OCI-LY1 (cell line): ENCODE data around the gene CAMK1G.

Experiments used
- H2AFZ ChIP-seq: fragments of 200-600 bp; sonication (generic), shearing (Covaris generic); 2 replicates; pipeline ENCODE4 v1.6.0; 2014; ENCODE audit warnings: antibody characterized with exemption, mild to moderate bottlenecking, low read length
- H3F3A ChIP-seq: fragments of 200-600 bp; sonication (generic), shearing (Covaris generic); 2 replicates; pipeline ENCODE4 v1.6.0; 2014; ENCODE audit warnings: mild to moderate bottlenecking, antibody characterized with exemption, low read length, moderate library complexity; ENCODE audit not compliant: insufficient read depth
- H3K27ac ChIP-seq: fragments of 200-600 bp; sonication (generic); 2 replicates; pipeline ENCODE4 v1.5.1; 2014; ENCODE audit warnings: low read length, mixed run types, mild to moderate bottlenecking, low read depth; ENCODE audit not compliant: poor library complexity, severe bottlenecking
- H3K27me3 ChIP-seq: fragments of 200-600 bp; sonication (generic); 2 replicates; pipeline ENCODE4 v1.6.0; 2014; ENCODE audit warnings: antibody characterized with exemption, mild to moderate bottlenecking, low read length, moderate library complexity; ENCODE audit not compliant: insufficient read depth
- H3K36me3 ChIP-seq: fragments of 200-600 bp; sonication (generic); 2 replicates; pipeline ENCODE4 v1.6.1; 2014; ENCODE audit warnings: mild to moderate bottlenecking, antibody characterized with exemption, low read length, moderate library complexity, mixed read lengths; ENCODE audit not compliant: insufficient read depth
- H3K4me1 ChIP-seq: fragments of 200-600 bp; sonication (generic); 2 replicates; pipeline ENCODE4 v1.5.1; 2014; ENCODE audit warnings: mild to moderate bottlenecking, low read length, moderate library complexity; ENCODE audit not compliant: insufficient read depth, severe bottlenecking
- H3K4me2 ChIP-seq: fragments of 200-600 bp; sonication (generic), shearing (Covaris generic); 2 replicates; pipeline ENCODE4 v1.6.1; 2014; ENCODE audit warnings: low read length
- H3K4me3 ChIP-seq: fragments of 200-600 bp; sonication (generic); 2 replicates; pipeline ENCODE4 v1.5.1; 2014; ENCODE audit warnings: low read length, low read depth, mild to moderate bottlenecking, mixed read lengths; ENCODE audit not compliant: poor library complexity, severe bottlenecking
- H3K79me2 ChIP-seq: fragments of 200-600 bp; shearing (Covaris generic); 2 replicates; pipeline ENCODE4 v1.6.1; 2016; ENCODE audit warnings: mixed run types, low read length, mixed read lengths; ENCODE audit not compliant: insufficient read depth
- H3K9ac ChIP-seq: fragments of 200-600 bp; sonication (generic), shearing (Covaris generic); 2 replicates; pipeline ENCODE4 v1.6.1; 2014; ENCODE audit warnings: mild to moderate bottlenecking, low read length, mixed read lengths
- H3K9me2 ChIP-seq: fragments of 200-600 bp; sonication (generic), shearing (Covaris generic); 2 replicates; pipeline ENCODE4 v1.6.1; 2014; ENCODE audit warnings: low read depth, mild to moderate bottlenecking, low read length, mixed read lengths
- H3K9me3 ChIP-seq: fragments of 200-600 bp; shearing (Covaris generic); 2 replicates; pipeline ENCODE4 v1.6.1; 2014; ENCODE audit warnings: low read length, mixed read lengths
- H4K20me1 ChIP-seq: fragments of 200-600 bp; sonication (generic), shearing (Covaris generic); 2 replicates; pipeline ENCODE4 v1.6.0; 2016; ENCODE audit warnings: mild to moderate bottlenecking, low read length; ENCODE audit not compliant: insufficient read depth
- EZH2 ChIP-seq: fragments of 200-600 bp; sonication (generic), shearing (Covaris generic); IDR thresholded peaks from 2 replicates; pipeline ENCODE4 v1.8.0; 2017; ENCODE audit warnings: borderline replicate concordance, mixed run types, mild to moderate bottlenecking, antibody characterized with exemption, low read length, moderate library complexity, mixed read lengths
- TF ChIP-seq, protein P1 (sequence below): fragments of 200-600 bp; sonication (generic), shearing (Covaris generic); IDR thresholded peaks from 2 replicates; pipeline ENCODE4 v1.5.1; 2017; ENCODE audit warnings: mild to moderate bottlenecking, antibody characterized with exemption, low read length, moderate library complexity, mixed read lengths

Gene CAMK1G

DNA sequence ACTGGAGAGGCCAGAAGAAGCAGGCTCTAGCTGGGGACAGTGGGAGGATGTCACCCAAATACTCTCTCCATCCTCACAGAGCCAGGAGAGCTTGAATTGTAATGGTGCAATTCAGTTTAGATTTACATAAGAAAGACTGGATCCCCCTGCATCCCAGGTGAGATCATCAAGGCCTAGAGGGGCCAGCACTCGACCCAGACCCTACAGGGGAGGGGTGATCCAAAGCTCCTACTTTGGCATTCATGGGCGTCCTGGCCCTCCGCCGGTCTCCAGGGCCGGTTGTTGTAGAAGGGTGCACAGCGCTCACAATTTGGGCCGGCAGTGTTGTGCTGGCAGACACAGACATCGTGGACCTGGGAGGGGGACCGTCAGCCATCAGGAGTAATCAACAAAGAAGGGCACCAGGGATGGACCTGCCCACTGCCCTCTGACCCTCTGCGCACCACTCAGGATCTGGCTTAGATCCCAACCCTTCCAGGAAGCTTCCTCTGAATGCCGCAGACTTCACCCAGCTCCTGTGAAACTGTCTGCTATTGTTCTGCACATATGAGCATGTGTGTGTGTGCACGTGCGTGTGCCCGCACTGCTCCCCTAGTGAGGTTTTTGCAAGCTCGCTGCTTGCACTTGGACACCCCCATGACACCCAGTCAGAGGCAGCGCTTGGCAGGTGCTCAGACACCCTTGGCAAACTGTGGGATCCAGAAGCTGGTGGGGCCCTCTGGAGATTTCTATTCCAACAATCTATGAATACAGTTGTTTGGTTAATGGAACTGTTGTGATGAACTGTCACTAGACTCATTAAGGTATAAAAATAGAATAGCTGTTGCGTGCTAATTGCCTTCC is 47.1 kb downstream of the CAMK1G start:
- Histone ChIP-seq H3K36me3 (no peaks in the 10 kb centered on the region), H3K27ac (no peak overlapping the region), H3K79me2 (no peaks in the 10 kb centered on the region), H2AFZ (no peak overlapping the region), H3K9me3 (no peaks in the 10 kb centered on the region), H4K20me1 (no peaks in the 10 kb centered on the region), H3F3A (no peaks in the 10 kb centered on the region), H3K9me2 (no peaks in the 10 kb centered on the region), H3K9ac (no peak overlapping the region), H3K4me3 (no peak overlapping the region), H3K4me1 (no peaks in the 10 kb centered on the region), H3K4me2 (no peak overlapping the region), H3K27me3 (peaks cover 3% of the 10 kb centered on the region; the same call in 1 of the 2 replicates)
- TF ChIP-seq EZH2, result no peak
- TF ChIP-seq, protein P1, sequence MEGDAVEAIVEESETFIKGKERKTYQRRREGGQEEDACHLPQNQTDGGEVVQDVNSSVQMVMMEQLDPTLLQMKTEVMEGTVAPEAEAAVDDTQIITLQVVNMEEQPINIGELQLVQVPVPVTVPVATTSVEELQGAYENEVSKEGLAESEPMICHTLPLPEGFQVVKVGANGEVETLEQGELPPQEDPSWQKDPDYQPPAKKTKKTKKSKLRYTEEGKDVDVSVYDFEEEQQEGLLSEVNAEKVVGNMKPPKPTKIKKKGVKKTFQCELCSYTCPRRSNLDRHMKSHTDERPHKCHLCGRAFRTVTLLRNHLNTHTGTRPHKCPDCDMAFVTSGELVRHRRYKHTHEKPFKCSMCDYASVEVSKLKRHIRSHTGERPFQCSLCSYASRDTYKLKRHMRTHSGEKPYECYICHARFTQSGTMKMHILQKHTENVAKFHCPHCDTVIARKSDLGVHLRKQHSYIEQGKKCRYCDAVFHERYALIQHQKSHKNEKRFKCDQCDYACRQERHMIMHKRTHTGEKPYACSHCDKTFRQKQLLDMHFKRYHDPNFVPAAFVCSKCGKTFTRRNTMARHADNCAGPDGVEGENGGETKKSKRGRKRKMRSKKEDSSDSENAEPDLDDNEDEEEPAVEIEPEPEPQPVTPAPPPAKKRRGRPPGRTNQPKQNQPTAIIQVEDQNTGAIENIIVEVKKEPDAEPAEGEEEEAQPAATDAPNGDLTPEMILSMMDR, result no peak

DNA sequence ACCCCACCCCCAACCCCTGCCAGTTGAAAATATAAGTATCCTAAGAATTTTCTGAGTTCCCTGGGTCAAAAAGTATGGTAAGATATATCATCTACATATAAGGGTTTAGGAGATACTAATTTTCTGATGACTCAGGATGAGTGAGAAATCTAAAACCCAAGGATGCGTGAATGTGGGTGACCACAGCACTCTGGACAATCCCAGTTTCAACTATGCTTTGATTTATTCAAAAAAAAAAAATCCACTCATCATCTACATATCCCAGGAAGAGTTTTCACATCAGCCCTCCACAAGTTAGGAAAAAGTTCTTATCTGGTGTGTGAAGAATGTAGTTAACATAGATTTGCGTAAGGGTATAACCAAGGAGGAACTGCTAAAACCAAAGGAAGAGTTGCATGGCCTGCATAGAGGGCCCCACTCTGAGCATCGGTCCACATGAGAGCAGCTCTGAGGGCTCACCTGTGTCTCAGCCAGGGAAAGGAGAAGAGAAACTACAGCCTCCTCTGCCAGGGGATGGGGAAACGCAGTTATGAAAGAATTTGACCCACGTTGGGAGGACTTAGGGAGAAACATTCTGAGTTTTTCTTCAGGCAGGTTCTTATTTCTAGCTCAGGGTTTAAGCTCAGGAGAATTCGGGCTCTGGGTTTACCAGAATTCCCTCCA is 50.0 kb downstream of the CAMK1G start:
- Histone ChIP-seq H3K27ac (no peak overlapping the region), H3K36me3 (no peaks in the 10 kb centered on the region), H3K9me3 (no peaks in the 10 kb centered on the region), H3K9ac (no peak overlapping the region), H3K27me3 (peaks cover 3% of the 10 kb centered on the region; the same call in 1 of the 2 replicates), H3K4me3 (no peak overlapping the region), H3K9me2 (no peaks in the 10 kb centered on the region), H3K4me1 (no peaks in the 10 kb centered on the region), H2AFZ (no peak overlapping the region), H4K20me1 (no peaks in the 10 kb centered on the region), H3K79me2 (no peaks in the 10 kb centered on the region), H3K4me2 (no peak overlapping the region), H3F3A (no peaks in the 10 kb centered on the region)
- TF ChIP-seq, protein P1, result no peak
- no peak for TF ChIP-seq EZH2

DNA sequence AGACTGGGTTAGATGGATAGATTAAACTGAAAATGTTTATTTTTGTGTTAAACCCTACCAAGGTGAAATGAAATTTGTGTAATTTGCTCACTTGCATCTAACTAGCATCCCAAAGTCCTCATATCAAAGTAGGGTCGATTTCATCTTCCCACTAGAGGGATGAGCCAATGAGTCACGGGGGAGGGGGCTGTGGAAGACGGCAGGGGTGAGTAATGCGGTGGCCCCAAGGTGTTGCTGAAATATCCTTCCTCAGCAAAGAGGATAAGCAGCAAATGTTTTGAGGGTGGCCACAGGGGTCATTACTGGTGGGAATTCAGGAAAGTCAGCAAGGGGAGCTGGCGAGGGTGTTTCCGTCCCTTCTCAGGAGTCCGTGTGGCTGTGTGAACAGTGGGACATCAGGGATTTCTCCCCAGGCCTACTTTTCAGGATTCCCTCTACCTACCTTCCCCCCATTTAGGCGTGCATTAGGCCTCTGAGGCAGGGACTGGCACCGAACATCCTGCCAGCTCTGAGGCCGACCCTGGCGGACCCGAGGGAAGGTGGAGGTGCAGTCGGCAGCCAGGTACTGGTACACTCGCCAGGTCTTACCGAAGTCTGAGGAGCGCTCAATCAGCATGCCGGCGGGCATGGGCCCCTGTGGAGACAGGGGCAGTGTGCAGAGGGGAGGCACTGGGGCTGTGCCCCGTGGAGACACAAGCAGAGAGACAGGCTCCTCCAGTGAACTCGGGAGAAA is 50.7 kb downstream of the CAMK1G start:
- no peaks in the 10 kb centered on the region for H3K36me3 ChIP-seq
- H3K9me3 ChIP-seq, result no peaks in the 10 kb centered on the region
- no peaks in the 10 kb centered on the region for H3K4me1 ChIP-seq
- H3K4me2 ChIP-seq, result no peak overlapping the region
- H3K79me2 ChIP-seq, result no peaks in the 10 kb centered on the region
- no peak overlapping the region for H2AFZ ChIP-seq
- H3K4me3 ChIP-seq, result no peak overlapping the region
- H3K9me2 ChIP-seq, result no peaks in the 10 kb centered on the region
- no peak overlapping the region for H3K9ac ChIP-seq
- H4K20me1 ChIP-seq, result no peaks in the 10 kb centered on the region
- H3K27ac ChIP-seq, result no peak overlapping the region
- H3K27me3 ChIP-seq, result peaks cover 3% of the 10 kb centered on the region; the same call in 1 of the 2 replicates
- TF ChIP-seq, protein P1, result no peak
- TF ChIP-seq EZH2, result no peak
- H3F3A ChIP-seq, result no peaks in the 10 kb centered on the region
